Hematopoietic multipotent progenitor cell treated with erythropoietin and hydrocortisone succinate and interleukin-3 and kit ligand, for 8 days (in vitro differentiated cells): Measurements from ENCODE around the gene MMP25.

ENCODE experiments used
- DNase-seq: peaks from one replicate; pipeline ENCODE4 v3.0.0-alpha.2; 2015

MMP25 gene, protein sequence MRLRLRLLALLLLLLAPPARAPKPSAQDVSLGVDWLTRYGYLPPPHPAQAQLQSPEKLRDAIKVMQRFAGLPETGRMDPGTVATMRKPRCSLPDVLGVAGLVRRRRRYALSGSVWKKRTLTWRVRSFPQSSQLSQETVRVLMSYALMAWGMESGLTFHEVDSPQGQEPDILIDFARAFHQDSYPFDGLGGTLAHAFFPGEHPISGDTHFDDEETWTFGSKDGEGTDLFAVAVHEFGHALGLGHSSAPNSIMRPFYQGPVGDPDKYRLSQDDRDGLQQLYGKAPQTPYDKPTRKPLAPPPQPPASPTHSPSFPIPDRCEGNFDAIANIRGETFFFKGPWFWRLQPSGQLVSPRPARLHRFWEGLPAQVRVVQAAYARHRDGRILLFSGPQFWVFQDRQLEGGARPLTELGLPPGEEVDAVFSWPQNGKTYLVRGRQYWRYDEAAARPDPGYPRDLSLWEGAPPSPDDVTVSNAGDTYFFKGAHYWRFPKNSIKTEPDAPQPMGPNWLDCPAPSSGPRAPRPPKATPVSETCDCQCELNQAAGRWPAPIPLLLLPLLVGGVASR

DNA sequence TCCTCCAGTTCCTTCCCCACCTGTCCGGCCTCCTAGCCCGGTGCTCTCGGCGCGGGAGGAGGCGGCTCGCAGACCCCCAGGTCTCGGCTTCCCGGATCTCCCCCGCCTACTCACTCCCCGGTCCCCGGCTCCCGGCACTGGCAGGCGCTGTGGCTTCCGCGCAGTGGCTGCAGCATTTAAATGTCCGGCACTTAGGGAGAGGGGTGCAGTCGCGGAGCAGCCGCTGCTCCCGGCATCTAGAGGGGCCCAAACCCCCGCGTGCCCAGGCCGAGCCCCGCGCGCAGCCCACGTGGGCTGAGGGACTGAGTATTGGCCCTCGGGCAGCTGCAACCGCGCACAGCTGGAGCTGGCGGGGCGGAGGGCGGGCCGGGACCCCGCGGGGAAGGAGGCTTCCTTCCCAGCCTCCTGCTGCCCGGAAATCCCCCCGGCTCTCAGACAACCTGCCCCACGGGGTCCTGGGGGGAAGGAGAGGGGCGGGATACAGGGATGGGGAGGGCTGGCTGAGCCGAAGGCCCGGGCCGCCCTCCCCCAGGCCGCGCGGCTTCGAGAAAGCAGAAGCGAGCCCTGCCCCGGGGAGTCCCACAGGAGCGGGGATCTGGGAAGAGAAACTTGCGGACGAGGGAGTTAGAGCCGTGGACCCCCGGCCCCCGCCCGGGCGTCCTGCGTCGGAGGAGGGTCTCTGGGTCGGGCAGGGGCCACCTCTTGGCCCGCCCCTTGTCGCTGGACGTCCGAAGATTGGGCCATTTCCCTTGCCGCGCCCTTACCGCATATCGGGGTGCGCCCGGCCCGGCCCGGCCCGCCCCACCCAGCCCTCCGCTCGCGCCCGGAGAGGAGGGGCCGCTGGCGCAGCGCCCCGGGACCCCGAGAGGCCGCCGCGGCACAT is at the start of gene MMP25:
MMP25 (plus strand) TSS at position 804 of the 883 bp plus-strand sequence. CDS start 357 bp downstream, outside the sequence.
- no peak for DNase-seq

DNA sequence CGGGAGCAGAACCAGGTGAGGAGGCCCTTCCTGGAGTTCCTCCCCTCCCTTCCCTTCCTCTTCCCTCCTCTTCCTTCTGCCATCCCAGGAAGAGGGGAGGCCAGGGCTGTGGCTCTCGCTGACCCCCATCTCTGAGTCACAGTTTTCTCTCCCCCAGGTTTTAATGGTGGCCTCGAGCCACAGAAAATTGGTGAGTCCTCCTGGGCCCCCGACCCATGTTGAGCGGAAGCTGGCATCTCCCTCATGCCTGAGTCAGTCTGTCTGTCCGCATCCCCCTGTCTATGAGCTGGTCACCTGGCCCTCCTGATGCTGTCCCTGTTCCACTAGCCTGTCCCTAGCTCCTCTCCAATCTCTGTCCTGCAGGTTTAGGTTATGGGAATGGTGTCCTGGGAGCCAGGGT is 46.4 kb upstream of the MMP25 start:
- no peak for DNase-seq

DNA sequence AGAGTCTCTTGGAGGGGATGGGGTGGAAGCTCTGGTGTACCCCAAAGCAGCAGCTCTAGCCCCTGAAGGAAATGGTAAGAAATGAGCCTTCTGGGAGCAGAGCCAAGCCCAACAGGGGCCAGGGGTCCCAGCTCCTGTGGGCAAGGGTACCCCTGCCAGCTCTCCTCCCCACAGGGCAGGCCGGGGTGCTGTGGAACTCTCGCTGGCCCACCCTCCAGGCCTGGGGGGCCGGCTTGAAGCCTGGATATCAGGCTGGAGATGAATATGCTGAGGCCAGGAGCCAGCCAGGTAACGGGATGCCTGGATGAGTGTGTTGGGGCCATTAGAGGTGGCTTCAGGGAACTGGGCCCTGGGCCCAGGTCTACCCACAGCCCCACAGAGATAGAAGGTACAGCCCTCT is 45.8 kb upstream of the MMP25 start:
- no peak for DNase-seq

DNA sequence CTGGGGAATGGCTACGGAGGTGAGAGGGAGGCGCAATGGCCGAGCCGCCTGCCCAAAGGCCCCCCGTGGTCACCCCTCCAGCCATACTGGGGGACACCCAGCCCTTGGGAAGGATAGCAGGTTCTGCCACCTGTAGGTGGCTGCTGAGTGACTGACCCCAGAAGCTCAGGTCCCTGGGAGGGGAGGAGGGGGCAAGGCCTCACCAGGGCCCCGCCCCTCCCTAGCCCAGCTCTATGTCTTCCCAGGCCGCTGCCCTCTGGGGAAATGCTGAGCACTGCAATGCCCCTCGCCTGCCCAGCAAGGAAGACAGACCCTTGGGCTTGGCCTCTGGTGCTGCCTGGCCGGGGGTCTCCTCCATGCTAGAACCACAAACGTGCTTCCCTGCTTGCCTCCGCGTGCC is 45.0 kb upstream of the MMP25 start:
- no peak for DNase-seq

DNA sequence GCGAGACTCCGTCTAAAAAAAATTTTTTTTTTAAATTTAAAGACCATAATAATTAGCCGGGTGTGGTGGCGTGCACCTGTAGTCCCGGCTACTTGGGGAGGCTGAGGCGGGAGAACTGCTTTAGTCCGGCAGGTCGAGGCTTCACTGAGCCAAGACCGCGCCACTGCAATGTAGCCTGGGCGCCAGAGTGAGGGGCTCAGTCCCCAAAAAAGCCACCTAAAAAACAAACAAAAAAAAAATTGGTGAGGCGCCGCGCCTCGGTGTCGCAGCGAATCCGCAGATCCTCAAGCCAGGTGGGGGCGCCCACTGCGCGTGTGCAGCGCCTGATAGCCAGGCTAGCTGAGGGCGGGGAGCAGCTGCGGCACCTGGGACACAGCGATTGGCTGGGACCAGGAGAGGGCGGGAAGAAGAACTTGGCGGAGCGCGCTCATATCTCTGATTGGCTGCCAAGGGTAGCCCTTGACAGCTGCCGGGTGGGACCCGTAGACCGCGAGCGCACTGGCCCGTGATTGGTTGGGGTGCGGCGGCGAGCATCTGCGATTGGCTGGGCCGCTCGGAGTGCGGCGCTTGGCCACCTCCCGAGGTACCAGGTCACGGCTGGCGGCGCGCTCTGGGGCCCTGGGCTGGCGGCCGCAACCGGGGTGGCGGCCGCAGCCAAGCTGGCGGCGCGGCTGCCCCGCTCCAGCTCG is 42.6 kb upstream of the MMP25 start:
- peak; percentile 99 for DNase-seq

DNA sequence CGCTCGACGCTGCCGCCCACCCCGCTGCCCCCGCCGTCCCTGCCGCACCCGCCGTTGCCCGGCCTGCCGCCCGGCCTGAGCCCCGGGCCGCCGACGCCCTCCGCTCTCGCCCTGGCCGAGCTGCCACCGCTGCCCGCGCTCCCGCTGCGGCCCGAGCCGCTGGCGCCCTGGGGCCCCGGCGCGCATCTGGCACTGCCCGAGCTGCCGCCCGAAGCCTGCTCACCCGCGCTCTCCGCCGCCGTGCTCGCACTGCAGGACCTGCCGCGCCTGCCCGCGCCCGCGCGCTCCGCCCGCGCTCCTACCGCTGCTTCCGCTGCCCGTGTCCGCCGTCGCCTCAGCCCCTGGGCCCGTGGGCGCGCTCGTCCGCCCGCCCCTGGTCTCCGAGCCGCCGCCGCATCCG is 42.0 kb upstream of the MMP25 start:
- DNase-seq: no peak

DNA sequence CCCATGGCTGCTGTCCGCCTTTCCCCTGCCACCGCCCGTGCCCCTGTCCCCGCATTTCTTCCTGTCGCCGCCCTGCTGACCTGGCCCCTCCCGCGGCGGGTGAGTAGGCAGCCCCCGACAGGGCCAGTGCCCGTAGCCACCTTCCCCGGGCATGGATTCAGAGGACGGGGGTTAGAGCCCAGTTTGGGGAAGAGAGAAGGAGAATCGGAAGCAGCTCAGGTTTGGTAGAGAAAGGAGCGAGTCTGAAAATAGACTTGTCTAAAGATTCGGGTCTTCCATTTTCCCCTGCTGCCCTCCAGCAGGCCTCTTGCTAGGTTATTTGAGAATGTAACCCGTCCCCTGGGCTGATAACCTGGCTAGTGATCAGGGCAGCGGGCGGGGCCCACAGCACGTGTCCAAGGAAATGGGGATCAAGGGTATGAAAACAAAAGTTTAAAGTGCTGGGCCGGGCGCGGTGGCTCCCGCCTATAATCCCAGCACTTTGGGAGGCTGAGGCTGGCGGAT is 41.5 kb upstream of the MMP25 start:
- DNase-seq: peak; percentile 68

DNA sequence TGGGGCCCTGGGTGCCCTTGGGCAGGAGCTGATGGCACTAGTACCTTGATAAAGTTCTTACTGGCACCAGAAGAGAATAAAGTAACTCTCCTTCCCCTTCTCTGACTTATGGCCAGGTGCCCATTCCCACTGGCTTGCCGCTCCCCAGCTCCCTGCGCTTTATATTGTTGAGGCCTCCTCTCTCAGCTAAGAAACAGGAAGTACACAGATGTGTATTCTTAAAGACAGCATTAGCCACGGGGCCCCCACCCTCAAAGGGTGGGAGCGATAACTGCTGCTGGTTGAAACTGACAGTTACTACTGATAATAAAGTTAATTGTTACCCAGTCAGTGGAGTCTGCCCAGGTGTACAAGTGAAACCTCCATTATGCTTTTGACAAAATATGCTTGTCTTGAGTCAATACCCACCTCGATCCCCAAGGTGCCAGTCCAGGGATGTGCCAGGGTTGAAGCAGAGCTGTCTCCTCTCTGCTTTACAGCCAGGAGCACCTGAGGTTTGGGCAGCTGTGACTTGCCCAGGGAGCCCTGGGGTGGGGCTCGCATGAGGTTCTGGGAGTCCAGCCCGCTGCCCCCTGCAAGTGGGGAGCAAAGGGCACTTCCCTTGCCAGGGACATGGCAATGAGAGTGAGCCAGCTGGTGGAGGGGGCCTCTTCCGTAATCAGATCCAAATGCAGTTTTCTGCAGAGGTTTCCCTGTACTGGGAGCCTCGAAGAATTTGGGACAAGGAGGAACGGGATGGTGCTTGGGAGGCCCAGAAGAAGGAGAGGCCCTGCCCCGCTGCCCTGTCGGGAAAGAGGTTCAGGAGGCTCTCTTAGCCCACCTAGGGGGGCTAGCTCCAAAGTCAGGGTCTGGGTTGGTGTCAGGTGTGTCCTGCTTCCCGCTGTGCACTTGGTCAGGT is 39.1 kb upstream of the MMP25 start:
- DNase-seq: peak; percentile 86

DNA sequence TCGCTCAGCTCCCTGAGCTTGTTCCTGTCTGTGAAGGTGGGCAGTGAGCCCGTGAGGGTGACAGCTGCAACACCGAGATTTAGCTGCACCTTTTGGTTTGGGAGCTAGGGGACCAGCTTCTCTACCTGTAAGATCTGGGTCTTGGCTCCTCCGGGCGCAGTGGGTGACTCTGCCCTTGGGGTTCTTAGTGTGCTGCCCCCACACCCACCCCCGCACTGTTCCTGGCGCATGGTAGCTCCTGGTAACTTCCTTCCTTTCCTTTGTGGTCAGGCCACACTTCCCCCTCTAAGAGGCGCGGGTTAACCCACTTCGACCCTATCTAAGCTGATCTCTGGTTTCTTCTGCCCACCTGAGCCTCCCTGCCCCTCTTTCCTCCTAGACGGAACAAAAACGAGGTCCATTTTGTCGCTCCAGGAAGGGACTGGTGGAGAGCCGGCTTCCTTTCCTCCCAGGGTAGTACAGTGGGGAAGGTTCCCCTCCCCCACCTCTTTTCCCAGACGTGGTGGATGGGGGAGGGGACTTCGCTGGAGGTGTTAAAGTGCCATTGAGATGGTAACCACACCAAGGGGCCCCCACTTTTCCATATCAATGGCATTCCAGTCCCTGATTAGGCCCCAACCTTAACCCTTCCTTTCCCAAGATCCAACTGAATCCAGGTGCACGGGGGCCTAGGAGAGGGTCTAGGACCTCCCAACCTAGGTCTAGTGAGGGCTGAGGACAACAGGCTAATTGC is 38.2 kb upstream of the MMP25 start:
- peak; percentile 28 for DNase-seq

DNA sequence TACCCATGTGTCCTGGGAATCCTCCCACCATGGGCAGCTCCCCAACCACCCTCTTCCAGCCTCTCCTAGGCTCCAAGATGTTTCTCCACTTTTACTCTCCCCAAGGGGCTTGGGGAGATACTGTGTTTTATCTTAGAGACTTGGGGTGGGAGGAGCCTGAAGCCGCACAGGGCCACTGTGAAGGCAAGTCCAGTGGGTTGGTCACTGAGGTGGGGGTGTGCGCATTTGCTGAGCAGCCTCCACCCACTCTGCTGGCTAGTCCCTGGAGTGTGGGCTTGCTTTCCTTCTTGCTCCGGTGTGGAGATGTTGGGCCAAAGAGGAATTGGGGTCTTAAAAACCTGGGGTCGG is 37.7 kb upstream of the MMP25 start:
- DNase-seq: no peak

DNA sequence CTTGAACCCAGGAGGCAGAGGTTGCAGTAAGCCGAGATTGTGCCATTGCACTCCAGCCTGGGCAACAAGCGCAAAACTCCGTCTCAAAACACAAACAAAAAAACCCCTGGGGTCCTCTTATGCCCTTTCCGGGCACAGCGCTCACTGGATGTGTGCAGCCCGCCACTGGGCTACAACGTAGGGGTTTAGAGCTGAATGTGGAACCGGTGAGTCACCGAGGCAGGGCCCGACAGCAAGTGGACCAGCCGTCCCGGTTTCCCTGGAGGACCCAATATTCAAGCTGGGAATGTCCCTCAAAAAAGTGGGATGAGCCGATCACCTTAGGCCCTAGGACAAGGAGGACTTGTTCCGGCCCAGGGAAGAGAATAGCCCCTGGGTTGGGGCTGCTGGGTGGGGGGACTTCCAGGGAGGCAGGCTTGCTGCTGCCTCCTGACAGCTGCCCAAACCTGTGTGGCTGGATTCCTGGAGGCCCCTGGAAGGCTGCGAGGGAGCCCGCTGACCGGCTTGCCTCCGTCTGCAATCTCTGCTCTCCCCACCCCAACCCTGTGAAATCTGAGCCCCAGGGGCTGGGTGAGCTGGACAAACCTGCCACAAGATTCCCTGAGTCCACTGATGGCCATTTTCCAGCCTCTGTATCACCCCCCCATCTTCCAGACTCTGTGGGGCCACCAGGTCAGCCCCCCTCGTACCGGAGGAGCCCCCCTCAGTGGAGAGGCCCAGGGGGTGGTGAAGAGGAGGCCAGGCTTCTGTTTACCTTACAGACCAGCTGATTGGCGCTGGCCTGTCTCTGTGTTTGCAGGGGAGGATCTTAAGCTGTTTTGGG is 36.6 kb upstream of the MMP25 start:
- no peak for DNase-seq

DNA sequence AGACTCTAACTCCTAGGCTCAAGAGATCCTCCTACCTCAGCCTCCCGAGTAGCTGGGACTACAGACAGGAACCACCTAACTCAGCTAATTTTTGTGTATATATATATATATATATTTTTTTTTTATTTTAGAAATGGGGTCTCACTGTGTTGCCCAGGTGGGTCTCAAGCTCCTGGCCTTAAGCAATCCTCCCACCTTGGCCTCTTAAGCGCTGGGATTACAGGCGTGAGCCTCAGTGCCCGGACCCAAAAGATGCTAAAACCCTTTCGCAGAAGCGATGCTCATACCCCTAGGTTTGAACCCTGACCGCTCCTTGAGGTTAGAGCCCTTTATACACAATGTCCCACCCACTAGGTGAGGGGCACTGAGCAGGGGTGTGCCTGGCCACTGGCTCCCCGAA is 35.9 kb upstream of the MMP25 start:
- DNase-seq: no peak

DNA sequence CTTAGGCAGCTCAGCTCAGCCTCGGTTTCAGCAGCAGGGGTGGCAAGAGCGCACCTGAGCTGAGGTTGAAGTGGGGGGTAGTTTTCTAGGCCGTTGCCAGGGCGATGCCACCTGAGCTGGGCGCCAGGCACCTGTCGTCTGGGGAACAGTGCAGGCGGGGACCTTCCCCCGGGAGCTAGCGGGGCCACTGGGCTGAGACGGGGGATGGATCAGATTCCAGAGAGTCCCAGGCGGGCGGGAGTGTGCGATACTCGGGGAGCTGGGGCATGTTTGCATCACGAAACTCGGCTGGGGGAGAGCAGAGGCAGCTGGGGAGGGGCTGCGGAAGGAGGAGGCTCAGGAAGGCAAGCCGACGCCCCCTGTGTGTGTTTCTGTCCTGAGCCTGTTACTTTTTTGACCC is 34.1 kb upstream of the MMP25 start:
- DNase-seq: no peak

DNA sequence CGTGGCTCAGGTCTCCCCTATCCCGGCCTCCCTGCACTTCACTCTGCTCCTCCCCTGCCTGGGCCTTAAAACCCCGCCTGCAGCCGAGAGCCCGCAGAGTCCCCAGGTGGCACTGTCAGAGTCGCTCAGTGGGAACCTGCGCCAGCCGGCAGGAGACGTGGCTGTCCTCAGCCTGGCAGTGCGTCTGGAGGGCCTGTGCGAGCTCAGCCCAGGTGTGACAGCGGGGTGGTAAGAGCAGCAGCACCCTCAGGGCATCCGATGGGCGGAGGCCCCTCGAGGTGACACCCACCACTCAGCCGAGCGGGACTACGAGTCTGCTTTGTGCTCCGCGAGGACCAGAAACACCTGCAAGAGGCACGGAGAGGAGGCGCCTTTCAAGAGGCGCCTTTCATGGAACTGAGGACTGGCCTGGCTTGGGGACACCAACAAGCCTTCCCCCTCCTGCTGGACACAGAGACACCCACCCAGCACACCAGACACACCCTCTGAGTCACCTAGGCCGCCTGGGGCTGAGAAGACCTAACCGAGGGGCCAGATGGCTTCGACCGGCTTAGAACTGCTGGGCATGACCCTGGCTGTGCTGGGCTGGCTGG is 33.4 kb upstream of the MMP25 start, which contains the start of gene CLDN9:
CLDN9 (plus strand) TSS at position 96 of the 593 bp plus-strand sequence; CDS start at position 536, 440 bp downstream.
- no peak for DNase-seq

DNA sequence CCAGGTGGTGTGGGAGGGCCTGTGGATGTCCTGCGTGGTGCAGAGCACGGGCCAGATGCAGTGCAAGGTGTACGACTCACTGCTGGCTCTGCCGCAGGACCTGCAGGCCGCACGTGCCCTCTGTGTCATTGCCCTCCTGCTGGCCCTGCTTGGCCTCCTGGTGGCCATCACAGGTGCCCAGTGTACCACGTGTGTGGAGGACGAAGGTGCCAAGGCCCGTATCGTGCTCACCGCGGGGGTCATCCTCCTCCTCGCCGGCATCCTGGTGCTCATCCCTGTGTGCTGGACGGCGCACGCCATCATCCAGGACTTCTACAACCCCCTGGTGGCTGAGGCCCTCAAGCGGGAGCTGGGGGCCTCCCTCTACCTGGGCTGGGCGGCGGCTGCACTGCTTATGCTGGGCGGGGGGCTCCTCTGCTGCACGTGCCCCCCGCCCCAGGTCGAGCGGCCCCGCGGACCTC is 32.8 kb upstream of the MMP25 start:
- no peak for DNase-seq

DNA sequence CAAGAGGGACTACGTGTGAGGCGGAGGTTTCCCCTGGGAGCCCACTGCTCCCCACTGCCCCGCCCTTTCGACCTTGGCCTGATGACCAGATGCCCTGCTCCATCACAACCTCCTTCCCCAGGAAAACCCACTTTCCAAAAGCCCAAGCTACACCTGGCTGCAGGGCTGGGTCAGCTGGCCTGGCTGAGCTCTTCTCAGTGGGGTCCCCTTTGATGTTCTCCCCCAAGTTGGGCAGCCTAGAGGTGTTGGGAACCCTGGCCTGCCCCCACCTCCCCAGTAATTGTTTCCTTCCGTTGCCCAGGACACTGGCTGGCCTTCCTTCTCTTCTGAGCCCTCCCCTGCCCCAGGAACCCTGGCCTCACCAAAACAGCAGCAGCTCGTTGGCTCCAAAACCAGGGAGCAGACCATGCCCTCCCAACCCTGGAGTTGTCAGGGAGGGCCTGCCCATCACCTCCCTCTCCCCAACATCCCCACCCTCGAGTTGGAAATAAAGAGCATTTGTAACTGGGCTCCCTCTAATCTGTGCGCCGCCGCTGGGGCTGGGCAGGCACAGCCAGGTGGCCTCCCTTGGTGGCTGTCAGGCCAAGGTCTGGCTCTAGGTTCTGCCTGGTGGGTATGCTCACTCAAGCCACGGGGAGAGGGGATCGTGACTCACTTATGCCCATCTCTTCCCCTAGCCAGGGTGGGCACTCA is 32.2 kb upstream of the MMP25 start:
- no peak for DNase-seq

DNA sequence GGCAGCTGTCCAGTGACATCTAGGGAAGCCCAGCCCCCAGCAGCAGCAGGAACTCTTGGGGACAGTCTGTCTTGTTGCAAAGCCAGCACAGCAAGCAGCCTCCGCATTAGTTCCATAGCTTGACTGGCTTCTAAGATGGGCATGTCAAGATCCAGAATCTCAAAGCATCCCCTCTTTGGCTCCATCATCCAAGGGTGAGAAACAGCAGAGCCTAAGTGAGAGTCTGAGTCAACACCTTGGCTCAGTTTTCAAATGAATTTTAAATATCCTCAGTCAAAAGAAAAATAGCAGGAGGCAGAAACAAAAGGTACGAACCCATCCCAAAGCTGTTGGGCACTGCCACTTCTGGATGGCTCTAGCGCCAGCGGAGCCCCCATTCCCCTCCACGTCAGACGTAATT is 31.4 kb upstream of the MMP25 start:
- DNase-seq: no peak

DNA sequence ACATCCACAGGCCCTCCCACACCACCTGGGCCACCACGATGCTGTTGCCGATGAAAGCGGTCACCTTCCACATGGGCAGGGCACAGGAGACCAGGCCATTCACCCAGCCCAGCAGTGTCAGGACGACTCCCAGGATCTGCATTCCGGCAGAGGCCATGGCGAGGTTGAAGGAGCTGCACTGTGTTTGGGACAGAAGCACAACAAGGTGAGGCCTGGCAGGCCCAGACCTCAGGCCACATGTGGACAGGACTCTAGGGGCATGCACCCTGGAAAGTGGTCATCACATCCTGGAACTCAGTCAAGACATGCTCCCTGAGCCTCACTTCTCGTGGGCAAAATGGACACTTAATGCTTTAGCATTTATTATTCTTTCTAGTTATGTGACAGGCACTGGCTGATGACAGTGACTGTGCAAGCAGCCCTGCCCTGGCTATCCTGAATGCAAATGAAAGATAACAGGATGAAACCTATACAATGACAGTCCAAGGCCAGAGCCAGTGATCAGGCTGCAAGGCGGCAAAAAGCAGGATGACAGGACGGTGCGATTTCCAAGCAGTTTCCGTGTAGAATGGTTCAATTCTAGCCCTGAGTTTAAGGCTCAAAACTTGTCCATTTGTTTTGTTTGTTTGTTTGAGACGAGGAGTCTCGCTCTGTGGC is 30.4 kb upstream of the MMP25 start:
- peak; percentile 70 for DNase-seq
